AG08395 (cell line): ENCODE results near the gene APELA.
"Not testable (repeated sequence)": the region's sequence is repeated elsewhere in the genome, so short reads cannot be mapped to it uniquely, and the experiment has no call there.

Experiments used
- DNase-seq: peaks from one replicate; pipeline ENCODE4 v3.0.0; 2012; ENCODE audit warnings: mixed read lengths, low spot score

Gene APELA, protein sequence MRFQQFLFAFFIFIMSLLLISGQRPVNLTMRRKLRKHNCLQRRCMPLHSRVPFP

GRCh38 chr4:164876700-164877324 lies at the start of gene APELA:
APELA (plus strand) TSS chr4:164877178; CDS start chr4:164877332, 154 bp downstream.
- DNase-seq = no peak

DNA sequence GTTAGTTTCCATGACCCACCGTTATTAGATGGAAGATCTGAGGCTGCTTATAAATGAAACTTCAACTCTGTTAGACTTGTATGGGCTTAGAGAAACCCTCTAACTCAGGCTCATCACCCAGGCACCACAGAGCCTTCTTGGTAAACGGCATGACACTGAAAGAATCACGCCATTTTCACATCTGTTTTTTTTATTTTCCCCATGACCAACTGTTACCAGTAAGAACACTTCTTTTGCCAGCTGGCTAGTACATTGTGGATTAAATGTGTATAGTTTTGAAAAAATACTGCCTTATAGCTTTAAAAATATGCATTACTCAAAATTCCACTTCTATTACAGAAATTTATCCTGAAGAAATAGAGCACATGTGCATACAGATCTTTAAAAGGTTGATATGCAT lies 48.0 kb upstream of the APELA start:
- DNase-seq = no peak

DNA sequence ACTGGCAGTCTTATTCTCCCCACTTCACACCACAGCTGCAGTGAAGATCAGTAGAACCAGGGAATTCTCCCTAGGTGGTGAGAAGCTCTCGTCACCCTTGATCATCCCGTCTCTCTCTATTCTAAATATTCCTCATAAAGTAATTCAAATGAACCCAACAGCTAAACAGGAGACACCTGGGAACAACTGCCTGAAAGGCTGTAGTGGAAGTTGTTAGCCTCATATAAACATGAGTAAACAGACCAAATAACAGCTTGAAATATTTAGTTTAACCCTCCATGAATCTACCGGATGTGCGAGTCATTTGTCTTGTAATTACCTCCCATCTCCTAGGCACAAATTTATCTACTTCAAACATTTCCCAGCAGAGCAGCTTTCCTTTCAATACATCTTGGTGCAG lies 30.4 kb upstream of the APELA start:
- DNase-seq = peak; percentile 4

- peak; percentile 7 for DNase-seq
Measured at GRCh38 chr4:164847016-164847415, 30.0 kb upstream of the APELA start.

DNA sequence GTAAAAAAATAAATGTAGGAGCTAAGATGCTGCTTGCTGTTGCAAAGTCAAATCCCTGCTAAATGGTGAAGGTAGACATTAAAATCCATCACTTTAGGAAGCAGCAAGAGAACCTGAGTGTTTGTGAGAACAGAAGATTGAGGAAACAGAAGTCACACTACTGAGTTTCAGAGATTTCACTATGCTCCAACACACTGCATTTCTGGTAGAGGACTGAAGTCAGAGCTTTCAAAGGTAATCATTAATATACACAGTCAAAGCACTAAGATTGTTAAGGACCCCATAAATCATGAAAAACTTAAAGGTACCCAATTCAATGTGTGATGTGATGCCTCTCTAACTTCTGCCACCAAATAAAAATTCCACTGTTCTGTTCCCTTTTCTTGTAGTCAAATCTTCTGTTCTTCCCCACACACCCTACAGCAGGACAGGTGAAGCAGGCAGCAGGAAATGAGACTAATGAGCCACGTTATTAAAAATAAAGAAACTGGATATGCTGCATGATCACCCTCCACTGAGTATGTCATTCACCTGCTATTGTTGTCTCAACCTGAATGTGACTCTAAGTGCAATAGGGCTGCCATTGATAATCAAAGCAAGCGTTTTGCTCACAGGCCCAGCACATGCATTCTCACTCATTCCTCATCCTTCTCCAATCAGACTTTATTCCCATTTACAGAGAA lies 28.9 kb upstream of the APELA start:
- DNase-seq = no peak

DNA sequence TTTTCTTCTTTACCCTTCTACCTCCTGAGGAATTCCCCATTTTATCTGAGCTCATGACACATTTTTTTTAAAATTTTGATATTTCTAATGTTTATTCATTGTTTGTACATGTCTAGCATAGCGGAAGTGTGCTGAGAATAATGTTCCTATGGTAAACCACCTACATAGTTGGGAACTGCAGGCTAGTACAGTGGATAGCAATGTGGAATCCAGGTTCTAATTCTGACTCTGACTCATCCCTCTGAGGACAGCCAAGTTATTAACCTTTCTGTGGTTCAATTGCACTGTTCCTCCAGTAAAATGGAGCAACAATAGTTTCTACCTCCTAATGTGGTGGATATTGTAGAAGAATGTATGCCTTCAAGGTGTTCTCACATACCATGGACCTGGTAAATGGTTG lies 20.6 kb upstream of the APELA start:
- peak; percentile 3 for DNase-seq

DNA sequence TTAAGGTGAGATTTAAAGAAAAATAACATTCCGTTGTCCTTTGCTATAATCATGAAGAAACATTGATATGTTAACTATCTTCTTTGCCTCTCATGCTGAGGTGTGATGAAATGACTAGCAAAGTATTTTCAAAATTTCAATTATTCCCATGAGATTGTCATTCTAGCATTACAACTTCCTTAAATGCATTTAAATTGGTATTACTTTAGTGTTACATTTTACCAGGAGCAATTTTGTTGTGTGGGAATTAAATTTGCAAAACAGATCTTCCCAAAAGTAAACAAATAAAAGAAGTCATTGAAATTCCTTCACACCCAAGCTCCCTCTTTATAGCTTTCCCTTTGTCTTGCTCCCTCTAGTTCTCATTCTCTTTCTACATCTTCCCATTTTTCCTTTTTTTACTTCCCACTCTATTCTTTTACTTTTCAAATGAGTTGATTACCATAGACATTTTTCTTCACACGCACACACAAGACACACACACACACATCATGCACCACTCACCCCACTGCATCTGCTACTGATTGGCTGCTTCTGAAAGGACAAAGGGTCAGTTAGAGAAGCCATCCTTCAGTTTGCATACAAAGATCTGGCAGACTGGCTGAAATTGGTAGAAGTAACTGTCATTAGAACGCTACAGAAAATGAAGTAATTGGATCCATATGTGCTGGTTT lies 10.0 kb upstream of the APELA start:
- peak; percentile 32 for DNase-seq

GRCh38 chr4:164871673-164872072 lies 5.3 kb upstream of the APELA start:
- no peak for DNase-seq

DNA sequence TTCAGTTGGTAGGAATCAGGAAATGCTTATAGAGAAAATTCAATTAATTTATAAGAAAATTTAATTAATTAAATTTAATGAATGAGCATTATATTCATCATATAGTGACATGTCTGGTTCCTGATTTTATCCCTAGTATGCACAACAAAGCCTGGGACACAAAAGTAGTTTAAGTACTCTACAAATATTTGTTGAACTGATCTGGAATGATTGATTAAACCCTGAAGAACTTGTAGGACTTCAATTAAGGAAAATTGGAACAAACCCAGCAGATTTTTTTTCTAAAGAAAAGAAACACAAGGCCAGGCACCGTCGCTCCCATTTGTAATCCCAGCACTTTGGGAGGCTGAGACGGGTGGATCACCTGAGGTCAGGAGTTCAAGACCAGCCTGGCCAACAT lies 4.5 kb upstream of the APELA start:
- DNase-seq = no peak

DNA sequence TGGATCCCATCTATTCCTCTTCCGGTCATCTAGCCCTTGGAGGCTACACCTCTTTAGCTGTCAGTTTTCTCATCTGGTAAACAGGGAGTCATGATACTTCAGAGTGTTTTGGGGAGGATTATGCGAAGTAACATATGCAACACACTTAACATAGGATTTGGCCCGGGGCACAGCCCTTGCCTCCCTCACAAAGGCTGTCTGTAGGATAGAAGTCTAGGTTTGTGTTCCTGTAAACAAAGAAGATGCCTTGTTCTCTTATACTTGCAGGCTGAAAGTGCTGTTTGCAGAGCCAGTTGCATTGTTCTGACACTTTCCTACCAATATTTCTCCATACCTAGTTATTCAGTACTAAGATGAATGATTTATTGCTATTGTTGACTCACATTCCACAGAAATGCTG lies 2.2 kb upstream of the APELA start:
- DNase-seq = no peak

- DNase-seq = no peak
Measured at GRCh38 chr4:164880489-164881262, 3.7 kb downstream of the APELA start.

GRCh38 chr4:164888096-164888715 lies 11.2 kb downstream of the APELA start:
- DNase-seq = no peak

DNA sequence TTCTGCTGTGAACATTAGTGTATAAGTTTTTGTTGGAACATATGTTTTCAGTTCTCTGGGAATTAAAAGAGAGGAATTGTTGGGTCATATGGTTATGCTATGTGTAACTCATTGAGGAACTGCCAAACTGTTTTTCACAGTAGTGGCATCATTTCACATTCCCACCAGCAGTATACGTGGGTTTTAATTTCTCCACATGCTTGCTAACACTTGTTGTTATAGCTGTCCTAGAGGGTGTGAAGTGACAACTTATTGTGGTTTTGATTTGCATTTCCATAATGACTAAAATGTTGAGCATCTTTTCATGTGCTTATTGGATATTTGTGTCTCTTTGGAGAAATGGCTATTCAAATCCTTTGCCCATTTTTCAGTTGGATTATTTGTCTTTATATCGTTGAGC lies 13.7 kb downstream of the APELA start:
- DNase-seq = no peak

DNA sequence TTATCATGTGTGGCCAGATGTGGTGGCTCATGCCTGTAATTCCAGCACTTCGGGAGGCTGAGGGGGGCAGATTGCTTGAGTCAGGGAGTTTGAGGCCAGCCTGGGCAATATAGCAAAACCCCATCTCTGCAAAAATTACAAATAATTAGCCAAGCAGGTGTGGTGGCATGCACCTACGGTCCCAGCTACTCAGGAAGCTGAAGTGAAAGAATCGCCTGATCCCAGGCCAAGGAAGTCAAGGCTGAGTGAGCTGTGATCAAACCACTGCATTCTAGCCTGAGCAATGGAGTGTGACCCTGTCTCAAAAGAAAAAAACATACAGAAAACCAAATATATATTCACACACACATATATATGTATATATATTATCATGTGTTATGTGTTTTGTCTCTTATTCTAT lies 15.0 kb downstream of the APELA start:
- no peak for DNase-seq

- DNase-seq = no peak
Measured at GRCh38 chr4:164894702-164895101, 17.7 kb downstream of the APELA start.

GRCh38 chr4:164902608-164903007 lies 25.6 kb downstream of the APELA start:
- DNase-seq = no peak

GRCh38 chr4:164904336-164904735 lies 27.4 kb downstream of the APELA start:
- no peak for DNase-seq

DNA sequence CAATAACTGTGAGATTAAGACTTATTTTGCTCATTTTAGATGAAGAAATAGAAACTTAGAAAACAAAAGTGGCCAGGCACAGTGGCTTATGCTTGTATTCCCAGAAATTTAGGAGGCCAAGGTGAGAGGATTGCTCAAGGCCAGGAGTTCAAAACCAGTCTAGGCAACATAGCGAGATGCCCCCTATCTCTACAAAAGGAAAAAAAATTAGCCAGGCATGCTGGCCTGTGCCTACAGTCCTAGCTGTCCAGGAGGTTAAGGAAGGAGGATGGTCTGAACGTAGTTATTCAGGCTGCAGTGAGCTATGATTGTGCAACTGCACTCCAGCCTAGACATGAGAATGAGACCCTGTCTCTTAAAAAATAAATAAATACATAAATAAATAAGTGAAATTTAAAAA lies 28.0 kb downstream of the APELA start:
- no peak for DNase-seq

- DNase-seq = no peak
Measured at GRCh38 chr4:164906368-164906767, 29.4 kb downstream of the APELA start.

GRCh38 chr4:164913506-164913905 lies 36.5 kb downstream of the APELA start:
- not testable (repeated sequence) for DNase-seq

DNA sequence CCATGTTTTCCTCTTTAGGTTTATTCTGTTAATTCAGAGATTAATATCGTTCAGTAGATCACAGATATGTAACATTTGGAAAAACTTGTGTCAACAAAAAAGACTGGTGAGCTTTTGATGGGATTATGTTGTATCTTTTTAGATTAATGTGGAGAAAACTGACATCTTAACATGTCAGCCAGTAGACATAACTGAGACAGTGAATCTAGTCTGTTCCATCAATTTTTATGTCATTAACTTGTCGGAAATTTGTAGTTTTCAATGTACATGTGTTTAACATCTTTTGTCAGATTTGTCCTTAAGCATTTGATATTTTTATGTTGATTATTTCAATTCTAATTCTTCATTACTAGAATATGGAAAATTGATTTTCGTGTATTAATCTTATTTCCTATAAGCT lies 42.0 kb downstream of the APELA start:
- no peak for DNase-seq

DNA sequence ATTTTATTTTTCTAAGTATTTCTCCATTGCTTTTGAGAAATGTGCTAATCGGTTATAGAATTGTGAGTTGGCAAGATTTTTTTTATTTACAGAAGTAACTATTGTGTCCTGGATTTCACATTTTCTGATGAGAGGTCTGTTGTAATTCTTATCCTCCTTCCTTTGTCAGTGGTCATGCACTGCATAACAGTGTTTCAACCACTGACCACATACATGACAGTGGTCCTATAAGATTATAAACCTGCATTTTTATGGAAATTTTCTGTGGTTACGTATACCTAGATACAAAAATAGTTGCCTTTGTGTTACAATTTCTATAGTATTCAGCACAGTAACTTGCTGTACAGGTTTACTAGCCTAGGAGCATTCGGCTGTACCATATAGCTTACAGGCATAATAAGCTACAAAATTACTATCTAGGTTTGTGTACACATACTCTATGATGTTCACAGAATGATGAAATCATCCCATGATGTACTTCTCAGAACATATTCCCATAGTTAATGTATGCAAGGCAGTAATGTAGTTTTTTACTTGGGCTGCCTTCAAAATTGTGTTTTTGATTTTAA lies 47.8 kb downstream of the APELA start:
- DNase-seq = no peak
